Measurements from ENCODE around the gene C5orf58.
A peak's percentile ranks its signal among the peaks of the same experiment; 100 is the strongest.

C5orf58 gene

DNA sequence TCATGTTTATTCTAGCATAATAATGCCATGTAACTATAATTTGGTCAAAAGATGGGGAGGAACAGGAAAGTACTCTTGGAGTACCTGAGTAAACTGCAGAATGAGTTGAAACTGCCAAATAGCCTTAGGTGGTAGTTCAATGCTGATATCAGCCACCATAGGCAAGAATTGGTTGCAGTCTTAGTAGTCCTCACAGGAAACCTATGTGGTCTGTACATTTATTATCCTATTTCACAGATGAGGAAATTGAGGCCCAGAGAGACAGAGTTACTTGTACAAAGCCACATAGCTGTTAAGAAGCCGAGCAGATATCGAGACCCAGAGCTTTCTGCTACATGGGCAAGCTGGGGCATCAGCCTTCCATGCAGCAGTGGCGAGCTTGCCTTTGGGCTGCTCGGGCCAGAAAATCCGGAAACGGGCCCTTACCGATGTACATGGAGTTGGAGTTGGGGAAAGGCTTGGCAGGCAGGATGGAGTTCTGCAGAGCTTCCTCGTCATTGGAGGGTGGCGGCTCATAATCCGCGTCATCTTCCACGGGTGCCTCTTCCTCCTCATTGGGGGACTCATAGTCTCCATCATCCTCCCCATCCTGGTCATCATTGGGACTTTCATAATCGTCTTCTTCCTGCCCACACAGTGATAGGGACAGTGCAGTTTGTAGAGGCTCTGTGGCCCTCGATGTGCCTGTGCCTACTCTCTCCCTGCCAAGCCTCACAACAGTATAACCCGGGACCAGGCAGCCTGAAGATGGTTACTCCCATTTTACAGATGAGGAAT, 37.7 kb downstream of the C5orf58 start:
- H3K4me1 ChIP-seq (ENCODE audit: control insufficient read depth in 1 of 2, insufficient read depth in 1 of 2, low read depth in 1 of 2, low read length in 1 of 2) = peaks cover 42 to 48% of the 10 kb centered on the region in 2 experiments
- H3K36me3 ChIP-seq = peaks cover 100% of the 10 kb centered on the region
- no peak overlapping the region for H3K4me3 ChIP-seq (ENCODE audit: low read depth in 1 of 2, low read length in 1 of 2)
- TF ChIP-seq CTCF (IDR thresholded peaks at IDR 0.05) = no peak
- H3K27me3 ChIP-seq = no peaks in the 10 kb centered on the region
- no peaks in the 10 kb centered on the region for H3K9me3 ChIP-seq
- H3K27ac ChIP-seq = peak overlapping the region; percentile 82

DNA sequence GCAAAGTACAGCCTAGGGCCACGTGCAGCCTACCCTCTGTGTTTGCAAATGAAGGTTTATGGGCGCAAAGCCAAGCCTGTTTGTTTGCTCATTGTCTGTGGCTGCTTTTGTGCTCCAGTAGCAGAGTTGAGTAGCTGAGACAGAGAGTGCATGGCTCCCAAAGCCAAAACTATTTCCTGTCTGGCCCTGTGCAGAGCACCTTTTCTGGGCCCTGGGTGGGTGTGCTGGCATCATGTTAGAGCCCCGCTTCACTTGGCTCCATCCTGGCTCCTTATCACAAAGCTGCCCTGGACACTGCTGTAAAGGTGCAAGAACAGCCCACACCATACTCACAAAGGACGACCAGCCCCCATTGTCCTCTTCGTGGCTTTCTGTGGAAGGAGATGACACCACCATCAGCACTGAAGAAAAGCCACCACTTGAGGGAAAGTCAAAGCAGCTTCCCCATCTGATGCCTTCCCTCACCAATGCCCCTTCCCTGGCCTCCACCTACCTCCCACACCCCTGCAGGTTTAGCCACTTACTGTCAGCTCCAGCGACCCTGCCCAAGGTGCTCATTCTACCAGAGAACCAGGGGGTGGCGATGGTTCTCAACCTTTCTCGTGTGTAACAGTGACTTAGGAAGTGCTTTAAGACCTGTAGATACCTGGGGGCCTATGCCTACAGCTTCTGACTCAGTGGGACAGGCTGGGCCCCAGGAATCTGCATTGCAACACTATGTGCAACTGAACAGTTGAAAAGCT, 41.4 kb downstream of the C5orf58 start:
- peaks cover 56 to 65% of the 10 kb centered on the region in 2 experiments for H3K4me1 ChIP-seq (ENCODE audit: control insufficient read depth in 1 of 2, insufficient read depth in 1 of 2, low read depth in 1 of 2, low read length in 1 of 2)
- peaks cover 89% of the 10 kb centered on the region for H3K36me3 ChIP-seq
- H3K27ac ChIP-seq = peak overlapping the region; percentile 60

GRCh38 chr5:170275376-170275994, 42.7 kb downstream of the C5orf58 start:
- H3K4me3 ChIP-seq (ENCODE audit: low read depth in 1 of 2, low read length in 1 of 2) = no peak overlapping the region
- no peak for TF ChIP-seq CTCF (IDR thresholded peaks at IDR 0.05)
- peaks cover 56 to 65% of the 10 kb centered on the region in 2 experiments for H3K4me1 ChIP-seq (ENCODE audit: control insufficient read depth in 1 of 2, insufficient read depth in 1 of 2, low read depth in 1 of 2, low read length in 1 of 2)
- H3K27ac ChIP-seq = peak overlapping the region; percentile 97
- H3K27me3 ChIP-seq = no peaks in the 10 kb centered on the region
- H3K9me3 ChIP-seq = no peaks in the 10 kb centered on the region
- H3K36me3 ChIP-seq = peaks cover 88% of the 10 kb centered on the region

More for the DNA sequence above, 41.4 kb downstream of the C5orf58 start:
- Histone ChIP-seq H3K4me3 (ENCODE audit: low read depth in 1 of 2, low read length in 1 of 2) (no peak overlapping the region), H3K9me3 (no peaks in the 10 kb centered on the region), H3K27me3 (no peaks in the 10 kb centered on the region)
- peak; percentile 12 for TF ChIP-seq CTCF (IDR thresholded peaks at IDR 0.05)

GRCh38 chr5:170276140-170276539, 43.4 kb downstream of the C5orf58 start:
- H3K36me3 ChIP-seq = peaks cover 88% of the 10 kb centered on the region
- H3K27ac ChIP-seq = peak overlapping the region; percentile 97
- H3K4me3 ChIP-seq (ENCODE audit: low read depth in 1 of 2, low read length in 1 of 2) = no peak overlapping the region
- H3K4me1 ChIP-seq (ENCODE audit: control insufficient read depth in 1 of 2, insufficient read depth in 1 of 2, low read depth in 1 of 2, low read length in 1 of 2) = peaks cover 60 to 67% of the 10 kb centered on the region in 2 experiments
- H3K9me3 ChIP-seq = no peaks in the 10 kb centered on the region
- no peaks in the 10 kb centered on the region for H3K27me3 ChIP-seq
- no peak for TF ChIP-seq CTCF (IDR thresholded peaks at IDR 0.05)

- H3K27ac ChIP-seq = peak overlapping the region; percentile 97
Measured at GRCh38 chr5:170277867-170278281, 45.1 kb downstream of the C5orf58 start.

More at GRCh38 chr5:170277867-170278281, 45.1 kb downstream of the C5orf58 start:
- Histone ChIP-seq H3K4me1 (ENCODE audit: control insufficient read depth in 1 of 2, insufficient read depth in 1 of 2, low read depth in 1 of 2, low read length in 1 of 2) (peaks cover 75 to 76% of the 10 kb centered on the region in 2 experiments), H3K4me3 (ENCODE audit: low read depth in 1 of 2, low read length in 1 of 2) (peak overlapping the region; percentile 35 to 57), H3K9me3 (no peaks in the 10 kb centered on the region), H3K36me3 (peaks cover 88% of the 10 kb centered on the region), H3K27me3 (no peaks in the 10 kb centered on the region)
- no peak for TF ChIP-seq CTCF (IDR thresholded peaks at IDR 0.05)
